Measurements from ENCODE around the gene ZDHHC1.

Gene ZDHHC1

GRCh38 chr16:67403976-67404555 lies 12.2 kb downstream of the ZDHHC1 start:
- H3K36me3 ChIP-seq (ENCODE audit: insufficient read depth, low read length): no peaks in the 10 kb centered on the region
- H3K4me1 ChIP-seq (ENCODE audit: control insufficient read depth, insufficient read depth, low read length): peaks cover 39% of the 10 kb centered on the region
- no peak overlapping the region for H3K4me2 ChIP-seq (ENCODE audit: low read length)
- H3K9me3 ChIP-seq (replicated peaks; ENCODE audit: low read length): no peaks in the 10 kb centered on the region
- no peak overlapping the region for H3K4me3 ChIP-seq (ENCODE audit: low read length)
- no peaks in the 10 kb centered on the region for H3K27me3 ChIP-seq (ENCODE audit: control insufficient read depth, insufficient read depth, low read length)
- H3K9ac ChIP-seq (ENCODE audit: low read depth, low read length): no peak overlapping the region

DNA sequence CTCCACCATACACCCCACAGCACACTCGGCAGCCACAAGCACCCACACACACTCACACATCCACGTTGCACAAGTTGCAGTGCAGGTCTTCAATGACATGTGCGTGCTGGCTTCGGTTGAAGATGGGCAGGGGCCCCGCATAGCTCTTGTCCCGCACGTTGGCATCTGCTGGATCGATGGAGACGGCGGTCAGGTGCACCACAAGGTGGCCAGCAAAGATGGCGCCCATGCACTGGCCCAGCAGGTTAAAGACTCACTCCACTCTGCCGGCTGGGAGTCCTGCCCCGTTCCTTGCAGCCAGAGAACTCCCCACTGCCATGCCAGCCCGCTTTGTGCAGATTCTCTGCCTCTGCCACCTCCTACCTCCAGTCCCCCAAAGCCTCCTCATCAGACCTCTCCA lies 15.4 kb downstream of the ZDHHC1 start:
- no peaks in the 10 kb centered on the region for H3K36me3 ChIP-seq (ENCODE audit: insufficient read depth, low read length)
- peaks cover 36% of the 10 kb centered on the region for H3K4me1 ChIP-seq (ENCODE audit: control insufficient read depth, insufficient read depth, low read length)
- H3K9ac ChIP-seq (ENCODE audit: low read depth, low read length): no peak overlapping the region
- H3K9me3 ChIP-seq (replicated peaks; ENCODE audit: low read length): no peaks in the 10 kb centered on the region
- no peaks in the 10 kb centered on the region for H3K27me3 ChIP-seq (ENCODE audit: control insufficient read depth, insufficient read depth, low read length)
- H3K4me2 ChIP-seq (ENCODE audit: low read length): no peak overlapping the region
- no peak overlapping the region for H3K4me3 ChIP-seq (ENCODE audit: low read length)

GRCh38 chr16:67399749-67400704 lies 16.2 kb downstream of the ZDHHC1 start:
- H3K9me3 ChIP-seq (replicated peaks; ENCODE audit: low read length): no peaks in the 10 kb centered on the region
- H3K9ac ChIP-seq (ENCODE audit: low read depth, low read length): no peak overlapping the region
- no peaks in the 10 kb centered on the region for H3K36me3 ChIP-seq (ENCODE audit: insufficient read depth, low read length)
- H3K4me3 ChIP-seq (ENCODE audit: low read length): no peak overlapping the region
- H3K27me3 ChIP-seq (ENCODE audit: control insufficient read depth, insufficient read depth, low read length): no peaks in the 10 kb centered on the region
- peaks cover 32% of the 10 kb centered on the region for H3K4me1 ChIP-seq (ENCODE audit: control insufficient read depth, insufficient read depth, low read length)
- no peak overlapping the region for H3K4me2 ChIP-seq (ENCODE audit: low read length)

- H3K4me2 ChIP-seq (ENCODE audit: low read length): no peak overlapping the region
- H3K4me3 ChIP-seq (ENCODE audit: low read length): no peak overlapping the region
- H3K4me1 ChIP-seq (ENCODE audit: control insufficient read depth, insufficient read depth, low read length): peaks cover 30% of the 10 kb centered on the region
- no peak overlapping the region for H3K9ac ChIP-seq (ENCODE audit: low read depth, low read length)
- no peaks in the 10 kb centered on the region for H3K27me3 ChIP-seq (ENCODE audit: control insufficient read depth, insufficient read depth, low read length)
- H3K9me3 ChIP-seq (replicated peaks; ENCODE audit: low read length): no peaks in the 10 kb centered on the region
- no peaks in the 10 kb centered on the region for H3K36me3 ChIP-seq (ENCODE audit: insufficient read depth, low read length)
These were observed 17.0 kb downstream of the ZDHHC1 start for GRCh38 chr16:67399218-67399733.

GRCh38 chr16:67398546-67399217 lies 17.6 kb downstream of the ZDHHC1 start:
- H3K9me3 ChIP-seq (replicated peaks; ENCODE audit: low read length): no peaks in the 10 kb centered on the region
- H3K27me3 ChIP-seq (ENCODE audit: control insufficient read depth, insufficient read depth, low read length): no peaks in the 10 kb centered on the region
- peaks cover 33% of the 10 kb centered on the region for H3K4me1 ChIP-seq (ENCODE audit: control insufficient read depth, insufficient read depth, low read length)
- no peak overlapping the region for H3K4me3 ChIP-seq (ENCODE audit: low read length)
- no peak overlapping the region for H3K9ac ChIP-seq (ENCODE audit: low read depth, low read length)
- H3K36me3 ChIP-seq (ENCODE audit: insufficient read depth, low read length): no peaks in the 10 kb centered on the region
- H3K4me2 ChIP-seq (ENCODE audit: low read length): no peak overlapping the region

DNA sequence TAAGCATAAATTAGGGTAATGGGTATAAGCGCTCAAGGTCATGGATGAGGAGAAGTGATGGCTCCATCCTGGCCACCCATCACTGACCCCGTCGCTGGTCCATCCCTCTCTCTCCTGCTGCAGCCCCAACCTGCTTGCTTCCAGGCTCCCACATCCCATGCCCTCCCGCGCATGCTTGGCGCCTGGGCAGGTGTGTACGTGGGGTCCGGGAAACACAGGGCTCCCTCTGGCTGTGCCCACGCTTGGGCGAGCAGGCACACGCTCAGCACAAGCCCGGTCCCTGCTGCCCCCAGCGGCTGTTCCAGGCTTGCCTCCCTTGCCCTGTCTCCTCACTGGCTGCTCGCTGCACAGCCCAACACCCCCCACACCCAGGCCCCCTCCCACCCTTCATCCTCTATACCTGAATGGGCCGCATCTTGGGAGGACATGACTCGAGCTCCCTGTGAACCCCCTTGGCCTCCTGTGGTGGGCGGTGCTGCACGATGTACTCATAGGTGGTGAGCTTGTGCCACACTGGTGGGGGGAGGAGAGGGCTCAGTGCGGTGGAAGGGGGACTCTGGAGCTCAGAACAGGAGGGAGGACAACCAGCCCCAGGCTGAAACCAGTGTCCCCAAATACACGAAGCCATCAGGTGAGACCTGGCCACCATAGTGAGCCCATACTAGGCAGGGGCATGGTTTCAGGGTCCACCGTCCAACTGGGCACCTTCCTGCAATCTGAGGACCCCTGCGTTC lies 18.3 kb downstream of the ZDHHC1 start:
- Histone ChIP-seq H3K9ac (ENCODE audit: low read depth, low read length) (no peak overlapping the region), H3K4me1 (ENCODE audit: control insufficient read depth, insufficient read depth, low read length) (peaks cover 38% of the 10 kb centered on the region), H3K36me3 (ENCODE audit: insufficient read depth, low read length) (no peaks in the 10 kb centered on the region), H3K27me3 (ENCODE audit: control insufficient read depth, insufficient read depth, low read length) (no peaks in the 10 kb centered on the region), H3K4me2 (ENCODE audit: low read length) (no peak overlapping the region), H3K4me3 (ENCODE audit: low read length) (no peak overlapping the region), H3K9me3 (replicated peaks; ENCODE audit: low read length) (no peaks in the 10 kb centered on the region)

GRCh38 chr16:67397036-67397801 lies 19.1 kb downstream of the ZDHHC1 start:
- Histone ChIP-seq H3K4me1 (ENCODE audit: control insufficient read depth, insufficient read depth, low read length) (peaks cover 42% of the 10 kb centered on the region), H3K4me3 (ENCODE audit: low read length) (no peak overlapping the region), H3K36me3 (ENCODE audit: insufficient read depth, low read length) (no peaks in the 10 kb centered on the region), H3K9ac (ENCODE audit: low read depth, low read length) (peak overlapping the region; percentile 81), H3K9me3 (replicated peaks; ENCODE audit: low read length) (no peaks in the 10 kb centered on the region), H3K27me3 (ENCODE audit: control insufficient read depth, insufficient read depth, low read length) (peaks cover 3% of the 10 kb centered on the region), H3K4me2 (ENCODE audit: low read length) (peak overlapping the region; percentile 66)

- Histone ChIP-seq H3K36me3 (ENCODE audit: insufficient read depth, low read length) (no peaks in the 10 kb centered on the region), H3K27me3 (ENCODE audit: control insufficient read depth, insufficient read depth, low read length) (peaks cover 5% of the 10 kb centered on the region), H3K4me2 (ENCODE audit: low read length) (peak overlapping the region; percentile 66), H3K9ac (ENCODE audit: low read depth, low read length) (peak overlapping the region; percentile 81), H3K4me3 (ENCODE audit: low read length) (peak overlapping the region; percentile 36), H3K4me1 (ENCODE audit: control insufficient read depth, insufficient read depth, low read length) (peaks cover 42% of the 10 kb centered on the region), H3K9me3 (replicated peaks; ENCODE audit: low read length) (no peaks in the 10 kb centered on the region)
These were observed 19.9 kb downstream of the ZDHHC1 start for GRCh38 chr16:67396159-67397035.

- peaks cover 42% of the 10 kb centered on the region for H3K4me1 ChIP-seq (ENCODE audit: control insufficient read depth, insufficient read depth, low read length)
- no peaks in the 10 kb centered on the region for H3K36me3 ChIP-seq (ENCODE audit: insufficient read depth, low read length)
- H3K27me3 ChIP-seq (ENCODE audit: control insufficient read depth, insufficient read depth, low read length): peaks cover 9% of the 10 kb centered on the region
- H3K4me3 ChIP-seq (ENCODE audit: low read length): peak overlapping the region; percentile 14
- peak overlapping the region; percentile 55 for H3K9ac ChIP-seq (ENCODE audit: low read depth, low read length)
- no peaks in the 10 kb centered on the region for H3K9me3 ChIP-seq (replicated peaks; ENCODE audit: low read length)
- peak overlapping the region; percentile 66 for H3K4me2 ChIP-seq (ENCODE audit: low read length)
These were observed 20.7 kb downstream of the ZDHHC1 start for GRCh38 chr16:67395458-67396158.

Data from skeletal muscle satellite cell (primary cell).